Lower leg skin (tissue), 3 donors: ENCODE results near the gene BLNK.

Experiments
- POLR2A ChIP-seq, 2 donors: fragments of 450-650 bp; IDR thresholded peaks; one replicate each; pipeline ENCODE4 v1.6.1; 2016 to 2017; ENCODE audit warnings: antibody characterized with exemption in 2 of 2, mild to moderate bottlenecking in 1 of 2, moderate library complexity in 1 of 2
- TF ChIP-seq, protein P1 (sequence below), 3 donors: fragments of 450-650 bp; IDR thresholded peaks; one replicate each; pipeline ENCODE4 v1.5.1; 2016; ENCODE audit warnings: antibody characterized with exemption in 3 of 3, mild to moderate bottlenecking in 3 of 3, moderate library complexity in 2 of 3

DNA sequence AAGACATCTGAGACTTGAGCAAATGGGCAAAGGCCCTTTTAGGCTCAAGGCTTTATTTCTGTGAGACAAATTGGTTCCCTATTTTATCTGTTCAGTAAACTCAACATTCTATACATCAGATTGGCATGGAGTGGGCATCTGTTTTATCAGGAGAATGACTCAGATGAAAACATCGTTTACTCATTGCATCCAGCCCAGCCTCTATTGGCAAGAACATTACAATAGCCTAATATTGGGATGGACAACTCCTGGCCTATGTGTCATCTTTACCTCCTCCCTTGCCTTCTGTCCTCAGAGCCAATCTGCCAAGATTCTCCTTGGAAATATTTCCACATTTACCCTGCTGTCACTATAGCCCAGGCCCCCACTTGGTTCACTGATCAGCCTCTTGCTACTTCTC, 5.5 kb upstream of the BLNK start:
- no peak for TF ChIP-seq POLR2A (IDR thresholded peaks at IDR 0.05)
- TF ChIP-seq, protein P1, sequence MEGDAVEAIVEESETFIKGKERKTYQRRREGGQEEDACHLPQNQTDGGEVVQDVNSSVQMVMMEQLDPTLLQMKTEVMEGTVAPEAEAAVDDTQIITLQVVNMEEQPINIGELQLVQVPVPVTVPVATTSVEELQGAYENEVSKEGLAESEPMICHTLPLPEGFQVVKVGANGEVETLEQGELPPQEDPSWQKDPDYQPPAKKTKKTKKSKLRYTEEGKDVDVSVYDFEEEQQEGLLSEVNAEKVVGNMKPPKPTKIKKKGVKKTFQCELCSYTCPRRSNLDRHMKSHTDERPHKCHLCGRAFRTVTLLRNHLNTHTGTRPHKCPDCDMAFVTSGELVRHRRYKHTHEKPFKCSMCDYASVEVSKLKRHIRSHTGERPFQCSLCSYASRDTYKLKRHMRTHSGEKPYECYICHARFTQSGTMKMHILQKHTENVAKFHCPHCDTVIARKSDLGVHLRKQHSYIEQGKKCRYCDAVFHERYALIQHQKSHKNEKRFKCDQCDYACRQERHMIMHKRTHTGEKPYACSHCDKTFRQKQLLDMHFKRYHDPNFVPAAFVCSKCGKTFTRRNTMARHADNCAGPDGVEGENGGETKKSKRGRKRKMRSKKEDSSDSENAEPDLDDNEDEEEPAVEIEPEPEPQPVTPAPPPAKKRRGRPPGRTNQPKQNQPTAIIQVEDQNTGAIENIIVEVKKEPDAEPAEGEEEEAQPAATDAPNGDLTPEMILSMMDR (IDR thresholded peaks at IDR 0.05) = no peak
